GM19324 (cell line): ENCODE results near the gene TELO2.

Experiments
- ATAC-seq: cut with Tn5 transposase; IDR thresholded peaks from one replicate; pipeline ENCODE4 v1.9.1; 2021; ENCODE audit warnings: mild to moderate bottlenecking, moderate library complexity; ENCODE audit not compliant: unreplicated experiment, low FRiP score

TELO2 gene

DNA sequence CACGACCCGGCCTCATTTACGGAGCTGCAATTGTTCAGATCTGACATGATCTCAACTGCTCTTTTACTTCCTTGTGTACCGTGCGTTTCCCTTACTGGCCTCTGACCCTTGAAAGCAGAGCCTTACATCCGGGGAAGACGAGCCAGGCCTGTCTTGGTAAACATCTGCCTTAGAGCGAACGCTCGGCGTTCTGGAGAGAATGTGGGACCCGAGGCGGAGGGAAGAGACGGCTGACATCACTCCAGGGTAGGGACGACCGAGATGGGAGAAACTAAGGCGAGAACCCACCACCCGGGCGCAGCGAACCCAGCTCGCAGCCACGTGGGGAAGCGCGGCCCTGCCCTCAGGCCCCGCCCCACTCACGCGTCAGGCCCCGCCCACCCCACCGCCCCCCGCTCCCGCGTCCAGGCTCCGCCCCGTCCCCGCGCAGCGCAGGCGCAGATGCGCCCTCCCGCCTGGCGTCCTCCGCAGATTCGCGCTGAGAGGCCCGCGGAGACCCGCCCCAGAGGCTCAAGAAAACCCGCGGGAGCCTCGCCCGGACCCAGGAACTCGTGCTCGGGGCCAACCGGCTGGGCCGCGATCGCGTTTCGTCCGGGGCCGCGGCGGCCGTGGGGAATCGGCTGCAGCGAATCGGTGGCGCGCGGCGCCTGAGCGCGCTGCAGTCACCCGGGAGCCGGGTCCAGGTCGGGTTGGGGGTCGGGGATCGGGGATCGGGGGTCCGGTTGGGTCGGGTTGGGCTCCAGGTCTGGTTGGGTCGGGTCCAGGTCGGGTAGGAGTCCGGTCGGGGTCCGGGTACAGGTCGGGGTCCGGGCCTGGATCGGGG is at the start of gene TELO2:
Gene TELO2 (plus strand): TSS at position 438 of the 823 bp plus-strand sequence. CDS start 922 bp downstream, outside the sequence.
- ATAC-seq, result peak; percentile 64

DNA sequence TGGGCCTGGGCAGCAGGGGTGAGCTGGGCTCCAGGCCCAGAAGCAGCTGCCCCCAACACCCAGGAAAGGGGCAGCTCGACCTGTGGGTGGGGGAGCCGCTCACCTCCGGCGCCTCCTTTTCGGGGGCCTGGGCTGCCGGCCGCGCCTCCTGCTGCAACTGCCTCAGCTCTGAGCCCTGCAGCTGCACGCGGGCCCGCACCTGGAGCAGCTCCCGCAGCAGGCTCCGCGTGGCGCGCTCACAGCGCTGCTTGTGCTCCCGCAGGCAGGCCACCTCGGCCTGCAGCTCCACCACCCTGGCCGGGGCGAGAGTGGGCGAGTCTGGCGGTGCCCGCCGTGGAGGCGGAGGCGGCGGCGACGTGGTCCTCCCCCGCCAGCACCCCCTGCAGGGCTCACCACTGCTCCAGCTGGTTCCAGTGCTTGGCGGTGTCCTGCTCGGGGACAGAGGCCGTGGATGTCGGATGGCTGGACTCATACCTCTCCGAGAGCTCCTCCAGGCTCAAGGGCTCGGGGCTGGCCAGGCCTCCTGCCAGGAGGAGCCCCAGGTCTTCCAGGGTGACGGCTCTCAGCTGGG is 49.7 kb upstream of the TELO2 start:
- ATAC-seq, result no peak

DNA sequence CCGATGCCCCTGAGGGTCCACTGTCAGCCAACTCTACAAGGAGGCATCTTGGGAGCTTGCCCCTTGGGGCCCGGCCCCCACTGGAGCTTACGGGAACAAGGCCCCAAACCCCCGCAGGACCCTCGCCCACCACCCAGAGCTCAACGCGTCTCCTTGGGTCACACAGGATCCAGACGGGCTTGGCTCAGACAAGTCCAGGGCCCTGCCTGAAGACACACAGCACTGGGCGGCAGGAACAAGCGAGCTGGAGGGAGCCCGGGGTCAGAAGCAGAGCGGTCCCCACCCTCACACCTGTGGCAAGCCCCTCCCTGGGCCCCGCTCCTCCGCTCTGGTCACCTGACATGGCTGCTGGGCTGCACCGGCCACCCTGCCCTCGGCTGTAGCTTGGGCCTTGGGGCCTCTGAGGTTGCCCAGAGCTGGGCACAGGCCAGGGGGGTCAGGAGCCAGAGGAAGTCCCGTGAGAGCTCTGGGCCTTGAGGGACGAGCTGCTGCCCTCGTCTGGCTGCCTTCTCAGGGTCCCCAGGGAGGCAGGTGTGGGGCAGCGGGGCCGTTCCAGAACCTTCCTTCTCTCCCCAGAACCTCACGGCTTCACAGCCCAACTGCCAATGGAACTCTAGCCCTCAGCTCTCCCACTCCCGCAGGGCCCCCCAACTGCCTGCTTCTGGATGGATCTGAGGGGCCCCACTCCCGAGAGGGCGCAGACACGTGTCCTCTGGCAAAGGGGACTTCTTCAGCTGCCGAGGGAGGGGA is 49.0 kb upstream of the TELO2 start, which contains the start of gene CCDC154:
Gene CCDC154 (minus strand): TSS at position 577 of the 750 bp plus-strand sequence. CDS start 234 bp downstream, at position 343.
- ATAC-seq, result no peak

DNA sequence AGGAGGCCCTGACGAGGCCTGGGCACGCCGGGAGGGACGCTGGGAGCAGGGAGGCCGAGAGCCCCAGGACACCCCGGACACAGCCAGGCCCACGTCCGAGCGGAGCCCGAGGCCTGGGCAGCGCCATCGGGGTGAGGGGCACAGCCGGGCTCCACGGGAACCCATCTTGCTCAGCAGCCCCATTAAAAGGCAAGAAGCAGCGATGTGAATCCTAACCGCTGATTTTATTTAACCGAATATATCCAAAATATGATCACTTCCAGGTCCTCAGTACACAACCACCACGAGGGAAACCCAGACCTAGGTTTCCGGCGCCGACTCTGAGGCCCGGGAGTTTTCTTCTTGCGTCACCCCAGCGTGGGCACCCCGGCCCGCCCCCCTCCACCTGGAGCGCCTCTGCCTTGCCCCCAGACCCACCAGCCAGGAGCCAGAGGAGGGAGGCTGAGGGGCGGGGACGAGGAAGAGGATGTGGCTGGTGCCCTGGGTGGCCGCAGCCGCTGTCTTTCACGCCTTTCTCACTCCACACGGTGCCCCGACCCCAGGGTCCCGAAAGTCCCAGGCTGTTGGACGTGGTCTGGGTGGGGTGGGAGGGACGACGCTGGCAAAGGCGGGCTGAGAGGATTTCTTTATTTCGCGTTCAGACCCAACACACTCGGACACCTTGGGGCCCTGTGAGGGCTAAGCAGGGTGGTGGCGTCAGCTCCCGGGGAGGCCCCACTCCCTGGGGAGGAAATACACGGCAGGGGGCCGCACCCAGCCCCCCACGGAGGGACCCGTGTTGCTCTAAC is 48.2 kb upstream of the TELO2 start:
- ATAC-seq, result no peak

DNA sequence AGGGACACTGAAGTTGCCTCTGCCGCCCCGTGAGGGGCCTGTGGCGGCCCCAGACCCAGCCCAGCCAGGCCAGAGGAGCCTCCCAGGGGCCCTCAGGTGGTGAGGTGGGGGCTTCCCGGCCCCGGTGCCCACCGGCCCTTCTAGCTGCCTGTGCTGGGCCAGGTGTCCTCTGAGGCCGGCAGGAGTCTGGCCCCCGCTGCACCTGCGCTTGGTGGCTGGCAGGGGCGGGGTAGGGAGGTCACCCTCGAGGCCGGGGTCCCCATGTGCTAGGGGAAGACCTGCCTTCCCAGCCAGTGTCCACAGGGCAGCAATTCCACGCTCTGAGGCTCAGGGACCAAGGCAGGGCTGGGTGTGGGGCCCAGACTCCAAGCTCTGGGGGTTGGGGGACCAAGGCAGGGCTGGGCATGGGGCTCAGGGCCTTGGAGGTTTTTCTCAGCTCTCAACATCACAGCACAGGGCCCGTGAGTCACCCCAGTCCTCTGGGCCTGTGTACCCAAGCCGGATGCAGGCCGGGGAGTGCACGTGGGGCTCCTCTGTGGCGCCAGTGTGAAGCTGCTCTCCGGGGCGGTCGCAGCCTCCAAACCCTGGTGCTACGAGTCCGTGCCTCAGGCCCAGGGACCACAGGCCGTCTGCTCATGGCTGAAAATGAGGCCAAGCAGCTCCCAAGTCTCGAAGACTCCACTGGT is 47.5 kb upstream of the TELO2 start:
- ATAC-seq, result no peak

DNA sequence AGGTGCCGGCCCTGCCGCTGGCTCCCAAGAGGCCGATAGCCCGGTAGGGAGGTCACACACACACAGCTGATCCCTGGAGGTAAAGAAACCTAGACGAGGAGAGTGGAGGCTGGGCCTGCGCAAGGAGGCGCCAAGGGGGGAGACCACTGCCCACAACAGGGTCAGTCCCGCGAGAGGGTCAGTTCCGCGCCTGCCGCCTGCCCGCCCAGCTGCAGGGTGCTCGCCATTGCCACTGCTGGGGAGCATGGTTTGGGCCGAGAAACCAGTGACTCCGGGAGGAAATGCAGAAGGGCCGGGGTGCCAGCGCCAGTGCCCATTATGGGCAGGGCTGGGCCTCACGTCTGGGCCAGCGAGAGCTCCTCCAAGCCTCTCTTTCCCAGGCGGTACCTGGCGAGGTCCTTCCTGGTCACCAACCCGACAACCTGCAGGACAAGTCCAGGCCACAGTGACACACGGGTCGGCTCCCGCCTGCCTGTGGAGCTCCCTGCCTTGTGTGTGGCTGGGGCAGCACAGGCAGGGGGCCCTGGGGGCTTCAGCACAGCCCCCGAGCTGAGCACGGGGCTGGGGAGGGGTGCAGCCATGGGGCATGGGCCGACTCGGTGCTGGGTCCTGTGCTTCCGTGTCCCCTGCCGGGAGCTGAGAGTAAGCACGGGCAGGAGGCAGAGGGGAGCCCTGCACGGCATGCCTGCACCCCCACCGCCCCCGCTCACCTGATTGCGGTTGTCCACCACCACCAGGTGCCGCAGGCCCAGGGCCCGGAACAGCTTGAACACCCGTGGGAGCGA is 46.7 kb upstream of the TELO2 start:
- no peak for ATAC-seq

DNA sequence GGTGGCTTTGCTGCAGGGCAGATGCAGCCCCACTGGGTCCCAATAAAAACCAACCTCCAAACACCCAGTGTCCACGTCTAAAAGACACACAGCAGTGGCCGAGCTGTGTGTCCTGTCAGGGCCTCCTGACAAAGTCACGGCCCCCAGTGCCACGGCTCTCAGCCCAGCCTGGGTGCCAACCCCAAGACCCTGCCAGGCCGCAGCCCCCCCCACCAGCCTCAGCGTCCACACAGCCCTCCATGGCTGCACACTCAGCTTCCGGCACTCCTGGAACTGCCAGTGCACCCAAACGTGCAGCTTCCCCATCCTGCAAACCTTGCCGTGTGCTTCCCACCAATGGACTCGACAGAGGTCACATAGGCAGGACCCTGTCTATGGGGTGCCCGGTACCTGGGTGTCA is 45.2 kb upstream of the TELO2 start:
- ATAC-seq, result no peak

DNA sequence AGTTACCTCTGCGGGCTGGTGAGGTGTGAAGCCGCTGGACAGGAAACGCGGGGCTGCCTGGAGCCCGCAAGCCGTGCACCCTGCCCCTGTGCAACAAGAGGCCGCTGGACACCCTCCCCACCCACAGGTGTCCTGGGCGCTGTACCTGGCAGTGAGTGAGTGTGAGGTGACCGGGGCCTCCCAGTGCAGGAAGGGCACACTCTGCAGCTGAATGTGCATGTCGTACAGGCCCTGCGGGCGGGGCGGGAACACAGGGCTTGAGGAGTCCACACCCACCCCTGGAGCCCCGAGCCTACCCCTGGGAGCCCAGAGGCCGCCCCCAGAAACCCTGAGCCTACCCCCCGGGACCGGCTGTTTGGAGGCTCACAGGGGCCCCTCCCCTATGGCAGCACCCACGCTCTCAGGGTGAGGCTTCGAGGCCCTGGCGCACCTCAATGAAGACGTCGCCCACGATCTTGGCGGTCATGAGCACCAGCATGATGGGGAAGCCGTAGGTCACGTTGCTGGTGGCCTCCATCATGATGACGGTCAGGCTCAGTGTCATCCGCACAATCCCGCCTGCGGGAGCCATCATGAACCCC is 44.5 kb upstream of the TELO2 start:
- no peak for ATAC-seq

DNA sequence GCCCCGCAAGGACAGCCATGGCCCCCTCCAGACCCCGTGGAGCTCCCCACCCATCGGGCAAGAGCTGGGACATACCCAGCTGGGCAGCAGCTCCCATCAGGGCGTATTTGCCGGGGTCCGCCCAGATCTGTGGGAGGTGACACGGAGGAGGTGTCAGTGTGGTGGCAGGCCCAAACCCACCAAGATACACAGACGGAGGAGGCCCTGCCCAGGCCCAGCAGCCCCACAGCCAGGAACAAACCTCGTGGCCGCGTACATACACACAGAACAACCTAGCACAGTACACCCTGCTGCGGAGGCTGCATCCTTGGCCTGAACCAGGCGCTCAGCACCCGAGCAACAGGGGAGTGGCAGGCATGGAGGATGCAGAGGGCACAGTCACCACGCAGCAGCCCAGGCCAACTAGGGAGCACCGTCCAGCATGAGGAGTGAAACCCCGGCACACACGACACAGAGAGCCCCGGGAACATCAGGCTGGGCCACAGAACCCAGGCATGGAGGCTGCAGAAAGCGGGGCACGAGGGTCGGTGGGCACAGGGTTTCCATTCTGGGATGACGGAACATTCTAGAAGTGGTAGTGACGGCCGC is 43.9 kb upstream of the TELO2 start:
- ATAC-seq, result no peak

DNA sequence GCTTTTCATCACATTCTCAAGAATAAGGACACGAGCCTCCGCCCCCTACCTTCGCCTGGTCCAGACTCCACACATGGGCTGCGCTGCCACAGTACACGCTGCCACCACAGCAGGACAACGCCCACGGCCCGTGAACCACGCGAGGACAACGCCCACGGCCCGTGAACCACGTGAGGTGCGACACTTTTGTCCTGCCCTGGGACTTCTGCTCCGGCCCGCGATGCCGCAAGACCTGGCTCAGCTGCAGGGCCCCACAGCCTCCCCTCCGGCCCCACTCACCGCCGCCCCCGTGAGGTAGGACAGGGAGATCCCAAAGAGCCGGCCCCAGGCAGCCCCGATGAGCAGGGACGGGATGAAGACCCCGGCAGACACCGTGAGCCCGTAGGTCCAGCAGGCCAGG is 42.9 kb upstream of the TELO2 start:
- no peak for ATAC-seq

DNA sequence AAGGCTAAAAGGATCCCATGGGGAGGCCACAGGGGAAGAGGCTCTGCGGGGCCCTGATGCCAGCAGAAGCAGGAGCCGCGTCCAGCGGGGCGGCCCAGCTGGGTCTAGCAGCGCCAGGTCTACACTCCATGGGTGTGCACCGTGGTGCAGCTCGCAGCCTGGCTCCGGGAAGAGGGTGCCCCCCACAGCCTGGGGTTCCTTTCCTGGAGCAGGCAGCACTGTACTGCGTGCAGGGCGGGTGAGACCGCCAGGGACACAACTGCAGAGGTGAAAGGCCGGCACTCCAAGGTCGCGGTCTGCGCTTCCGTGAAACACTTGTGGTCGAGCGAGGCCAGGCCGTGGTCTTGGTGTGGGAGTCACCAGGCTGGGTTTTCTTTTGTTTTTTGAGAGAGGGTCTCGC is 42.3 kb upstream of the TELO2 start:
- ATAC-seq, result no peak

DNA sequence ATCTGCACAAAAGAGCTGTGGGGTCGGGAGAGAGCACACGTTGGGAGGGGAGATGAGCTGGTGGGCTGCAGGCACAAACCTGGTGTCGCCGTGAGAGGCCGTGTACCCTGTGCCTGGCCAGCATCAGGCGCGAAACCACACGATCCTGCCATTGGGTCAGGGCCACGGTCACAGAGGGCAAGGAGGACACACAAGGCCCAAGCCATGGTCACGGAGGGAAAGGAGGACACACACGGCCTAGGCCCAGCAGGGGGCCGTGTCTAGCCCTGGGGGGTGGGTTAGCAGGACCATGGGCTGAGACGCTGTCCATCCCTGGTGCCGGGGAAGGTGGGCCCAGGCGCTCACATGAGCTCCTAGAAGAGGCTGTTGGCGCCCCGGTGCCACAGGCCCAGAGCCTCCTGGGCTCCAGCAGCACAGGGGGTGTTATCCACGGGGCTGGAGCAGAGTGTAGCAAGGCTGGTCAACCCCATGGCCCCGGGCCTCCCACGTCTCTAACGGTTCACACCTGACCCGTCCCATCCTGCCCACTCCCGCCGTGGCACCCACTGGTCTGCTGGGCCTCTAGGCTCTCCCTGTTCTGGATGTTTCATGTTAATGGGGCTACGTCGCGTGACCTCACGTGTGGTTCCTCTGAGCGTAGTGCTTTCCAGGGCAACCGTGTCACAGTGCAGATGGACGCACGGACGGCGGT is 41.3 kb upstream of the TELO2 start:
- ATAC-seq, result no peak

DNA sequence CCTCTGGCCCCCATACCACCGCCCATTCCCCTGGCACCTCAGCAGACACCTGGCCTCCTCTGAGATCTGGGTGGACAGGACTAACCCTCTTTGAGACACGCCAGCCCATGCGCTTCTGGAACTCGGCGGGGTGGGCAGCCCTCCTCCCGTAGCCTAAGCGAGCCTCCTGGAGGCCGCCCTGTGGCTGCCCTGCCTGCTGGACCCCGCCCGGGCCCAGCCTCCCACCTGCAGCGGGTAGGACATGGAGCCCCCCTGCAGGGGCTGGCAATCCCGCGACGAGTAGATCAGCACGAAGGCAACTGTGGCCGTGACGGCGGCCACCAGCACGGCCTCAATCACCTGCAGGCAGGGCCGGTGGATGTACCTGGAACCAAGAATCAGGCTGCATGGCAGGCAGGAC is 40.6 kb upstream of the TELO2 start:
- ATAC-seq, result no peak

DNA sequence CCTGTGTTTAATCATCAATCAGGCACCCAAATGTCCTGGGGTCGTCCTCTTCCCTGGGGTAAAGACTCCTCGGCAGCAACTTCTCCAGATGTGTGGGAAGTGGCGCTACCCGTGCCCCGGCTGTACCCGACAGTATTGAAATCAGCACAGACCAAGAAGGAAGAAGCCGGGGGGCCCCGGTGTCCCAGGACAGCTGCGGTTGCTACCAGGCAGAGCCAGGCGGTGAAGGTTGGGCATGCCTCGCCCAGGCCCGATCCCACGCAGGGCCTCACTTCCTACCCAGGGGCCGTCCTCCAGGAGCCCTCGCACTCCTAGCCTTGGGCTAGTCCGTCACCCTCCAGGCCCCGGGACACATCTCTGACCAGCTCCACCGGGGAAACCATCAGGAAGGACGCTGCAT is 39.8 kb upstream of the TELO2 start:
- ATAC-seq, result no peak

DNA sequence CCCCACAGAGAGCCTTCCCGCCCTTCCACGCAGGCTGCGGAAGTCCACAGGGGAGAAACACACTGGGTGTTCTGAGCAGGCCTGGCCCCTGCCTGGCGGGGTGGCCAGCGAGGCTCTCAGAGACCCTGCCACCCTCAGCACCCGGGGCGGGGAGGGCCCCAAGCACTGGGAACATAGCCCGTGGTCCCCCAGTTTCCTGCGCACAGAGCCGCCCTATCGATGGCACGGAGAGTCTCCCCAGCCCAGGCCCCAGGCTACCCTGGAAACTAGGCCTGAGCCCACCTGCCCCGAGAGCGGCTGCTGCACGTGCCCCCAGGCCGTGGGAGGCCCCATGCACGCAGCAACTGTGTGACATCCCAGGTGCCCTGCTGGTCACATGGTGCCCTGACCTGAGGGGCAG is 38.6 kb upstream of the TELO2 start:
- ATAC-seq, result no peak

DNA sequence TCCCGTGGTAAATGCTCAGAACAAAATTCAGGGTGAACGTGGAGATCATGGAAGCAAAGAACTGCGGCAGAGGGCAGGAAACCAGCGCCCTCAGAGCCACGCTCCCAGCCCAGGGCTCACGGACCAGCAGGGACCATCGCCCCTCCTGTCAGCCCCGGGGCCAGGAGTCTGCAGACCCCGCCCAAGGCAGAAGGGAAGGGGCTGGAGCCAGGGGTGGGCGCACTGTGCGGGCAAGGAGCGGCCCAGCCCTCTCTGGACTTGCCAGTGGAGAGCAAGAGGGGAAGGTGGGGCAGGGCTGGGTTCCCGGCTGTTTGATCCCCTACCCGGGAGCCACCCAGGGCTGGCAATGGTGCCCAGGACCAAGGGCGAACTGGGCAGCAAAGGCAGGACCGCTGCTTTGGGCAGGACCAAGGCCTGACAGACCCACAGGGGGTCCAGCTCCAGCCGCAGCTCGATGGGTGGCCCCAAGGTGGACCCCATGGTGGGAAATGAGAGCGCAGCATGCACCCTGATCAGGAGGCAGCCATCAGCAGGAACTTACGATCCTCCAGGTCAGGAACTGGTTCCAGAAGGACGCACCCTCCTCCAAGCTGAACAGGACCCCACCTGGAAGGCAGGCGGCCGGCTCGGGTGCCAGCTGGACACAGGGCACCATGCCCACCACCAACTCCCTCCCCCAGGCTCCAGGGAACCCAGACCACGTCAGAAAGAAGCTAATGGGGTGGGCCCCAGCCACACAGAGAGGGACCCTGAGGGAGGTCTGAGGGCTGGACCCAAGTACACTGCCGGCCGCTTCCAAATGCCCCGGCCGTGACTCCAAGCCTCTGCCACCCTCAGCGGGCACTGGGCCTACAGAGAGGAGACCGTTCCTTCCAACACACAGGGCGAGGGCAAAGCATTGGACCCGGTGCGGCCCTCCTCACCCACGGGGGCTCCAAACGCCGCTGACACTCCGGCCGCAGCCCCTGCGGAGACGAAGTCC is 37.7 kb upstream of the TELO2 start:
- no peak for ATAC-seq

DNA sequence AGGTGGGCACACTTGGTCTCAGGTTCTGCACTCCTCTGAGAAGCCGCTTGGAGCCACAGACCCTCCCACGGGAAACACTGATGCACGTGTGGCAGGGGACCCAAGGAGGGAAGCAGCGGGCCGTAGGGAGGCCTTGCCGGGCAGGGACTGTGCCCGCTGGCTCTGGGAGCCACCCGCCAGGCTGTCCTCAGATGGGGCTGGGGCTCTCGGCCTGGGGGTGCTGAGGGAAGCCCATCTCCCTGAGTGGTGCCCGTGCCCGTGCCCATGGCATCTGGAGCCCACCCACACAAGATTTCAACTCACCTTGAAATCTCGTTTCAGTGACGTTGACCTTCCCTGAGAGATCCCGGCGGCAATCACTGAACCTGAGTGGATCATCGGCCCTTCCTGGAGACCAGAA is 36.2 kb upstream of the TELO2 start:
- no peak for ATAC-seq
